Ecto neural progenitor cell (in vitro differentiated cells): ENCODE measurements around the gene CMC1.
"Not testable (repeated sequence)": the region's sequence is repeated elsewhere in the genome, so short reads cannot be mapped to it uniquely, and the experiment has no call there.

Experiments
- DNase-seq: peaks from one replicate; pipeline ENCODE4 v3.0.0-alpha.2; 2018; ENCODE audit warnings: low spot score

Gene CMC1

DNA sequence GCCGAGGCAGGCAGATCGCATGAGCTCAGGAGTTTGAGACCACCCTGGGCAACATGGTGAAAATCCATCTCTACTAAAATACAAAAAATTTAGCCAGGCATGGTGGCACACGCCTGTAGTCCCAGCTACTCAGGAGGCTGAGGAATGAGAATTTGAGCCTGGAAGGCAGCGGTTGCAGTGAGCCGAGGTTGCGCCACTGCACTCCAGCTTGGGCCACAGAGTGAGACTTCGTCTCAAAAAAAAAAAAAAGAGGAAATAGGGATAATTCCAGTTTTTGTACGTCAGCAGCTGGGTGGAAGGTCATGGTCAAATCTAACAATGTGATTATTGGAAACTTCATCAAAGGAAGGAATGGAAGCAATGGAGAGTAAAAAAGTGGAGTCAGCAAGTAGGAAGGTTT, 3.1 kb downstream of the CMC1 start:
- DNase-seq: no peak

GRCh38 chr3:28247286-28247685, 5.9 kb downstream of the CMC1 start:
- no peak for DNase-seq

- no peak for DNase-seq
These were observed 9.6 kb downstream of the CMC1 start for GRCh38 chr3:28250999-28251398.

GRCh38 chr3:28252001-28252431, 10.6 kb downstream of the CMC1 start:
- DNase-seq: no peak

DNA sequence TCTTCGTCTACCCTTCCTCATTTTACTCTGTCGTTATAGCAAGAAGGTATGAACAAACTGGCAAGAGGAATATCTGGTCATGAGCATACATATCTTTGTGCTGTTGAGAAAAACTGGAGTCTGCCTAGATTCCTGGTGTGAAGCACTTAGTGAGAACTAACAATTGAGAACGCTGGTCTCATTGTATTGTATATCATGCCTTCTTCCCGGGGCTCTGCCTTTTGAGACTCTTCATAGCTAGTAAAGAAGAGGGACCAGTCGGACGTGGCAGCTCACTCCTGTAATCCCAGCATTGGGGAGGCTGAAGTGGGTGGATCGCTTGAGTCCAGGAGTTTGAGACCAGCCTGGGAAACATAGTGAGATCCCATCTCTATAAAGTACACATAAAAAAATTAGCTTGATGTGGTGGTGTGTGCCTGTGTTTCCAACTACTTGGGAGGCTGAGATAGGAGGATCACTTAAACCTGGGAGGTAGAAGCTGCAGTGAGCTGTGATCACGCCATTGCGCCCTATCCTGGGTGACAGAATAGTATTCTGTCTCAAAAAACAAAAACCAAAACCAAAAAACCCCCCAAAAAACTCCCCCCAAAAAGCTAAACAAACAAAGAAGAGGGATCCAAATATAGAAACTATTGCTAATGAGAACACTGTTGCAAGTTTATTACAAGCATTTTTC, 11.8 kb downstream of the CMC1 start:
- no peak for DNase-seq

DNA sequence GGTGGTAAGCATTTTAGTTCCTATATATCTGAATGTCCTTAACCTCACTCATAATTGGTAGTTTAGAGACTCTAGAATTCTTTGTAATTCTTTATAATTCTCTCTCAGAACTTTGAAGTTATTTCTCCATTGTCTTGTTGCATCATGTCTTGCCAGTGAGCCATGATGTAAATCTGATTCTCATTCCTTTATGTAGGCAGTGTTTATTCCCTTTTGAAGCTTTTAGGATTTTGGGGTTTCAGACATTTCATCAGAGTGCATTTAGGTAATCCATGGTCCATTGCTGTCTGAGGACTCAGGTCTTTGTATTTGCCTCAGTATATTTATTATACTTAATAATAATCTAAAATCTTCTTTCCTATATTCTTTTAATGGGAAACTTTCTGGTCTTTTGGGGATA, 20.6 kb downstream of the CMC1 start:
- DNase-seq: no peak

GRCh38 chr3:28265641-28266040, 24.2 kb downstream of the CMC1 start:
- no peak for DNase-seq

DNA sequence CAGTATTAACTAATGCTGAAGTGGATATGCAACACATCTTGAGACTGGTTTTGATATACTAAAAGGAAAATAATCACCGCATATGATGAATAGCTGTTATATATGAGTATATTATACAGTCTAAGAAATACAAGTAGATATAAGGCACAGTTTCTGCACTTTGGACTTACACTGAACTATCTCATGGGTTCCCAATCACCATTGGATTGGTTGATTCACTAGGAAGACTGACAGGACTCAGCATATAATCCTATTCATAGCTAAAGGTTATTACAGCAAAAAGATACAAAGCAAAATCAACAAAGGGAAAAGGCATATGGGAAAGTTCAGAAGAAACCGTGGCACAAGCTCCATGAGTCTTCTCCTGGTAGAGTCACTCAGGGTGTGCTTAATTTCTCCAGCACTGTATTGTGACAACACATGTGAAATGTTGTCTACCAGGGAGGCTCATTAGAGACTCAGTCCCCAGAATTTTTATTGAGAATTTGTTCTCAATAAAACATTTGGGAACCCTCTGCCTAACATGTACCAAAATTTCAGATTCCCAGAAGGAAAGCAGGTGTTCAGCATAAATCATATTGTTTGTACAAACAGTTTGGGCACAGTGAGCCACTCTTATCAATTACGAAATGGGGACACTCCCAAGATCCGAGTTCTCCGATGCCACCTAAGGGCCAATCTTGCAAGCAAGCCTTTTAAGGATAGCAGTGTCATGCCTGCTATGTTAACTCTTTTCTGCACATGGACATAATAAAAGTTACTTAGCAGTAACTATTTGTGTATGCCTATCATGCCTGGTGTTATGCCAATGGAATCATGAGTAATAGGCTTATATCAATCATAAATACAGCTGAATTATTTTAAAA, 26.8 kb downstream of the CMC1 start:
- DNase-seq: no peak

DNA sequence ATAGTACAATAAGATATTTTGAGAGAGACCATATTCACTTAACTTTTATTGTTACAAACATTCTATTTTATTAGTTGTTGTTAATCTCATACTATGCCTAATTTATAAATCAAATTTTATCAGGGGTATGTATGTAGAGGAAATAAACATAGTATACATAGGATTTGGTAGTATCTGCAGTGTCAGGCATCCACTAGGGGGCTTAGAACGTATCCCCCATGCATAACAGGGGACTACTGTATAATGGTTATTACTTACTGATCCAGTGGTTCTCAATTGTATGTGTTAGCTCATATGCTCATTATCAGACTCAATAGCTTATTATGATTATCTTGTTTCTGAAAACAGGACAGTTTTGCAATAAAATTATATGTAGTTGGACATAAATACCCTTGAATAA, 27.6 kb downstream of the CMC1 start:
- no peak for DNase-seq

GRCh38 chr3:28269884-28270283, 28.5 kb downstream of the CMC1 start:
- DNase-seq: not testable (repeated sequence)

GRCh38 chr3:28273837-28274236, 32.4 kb downstream of the CMC1 start:
- no peak for DNase-seq

- DNase-seq: no peak
These were observed 37.5 kb downstream of the CMC1 start for GRCh38 chr3:28278918-28279317.

- no peak for DNase-seq
These were observed 38.4 kb downstream of the CMC1 start for GRCh38 chr3:28279770-28280169.

DNA sequence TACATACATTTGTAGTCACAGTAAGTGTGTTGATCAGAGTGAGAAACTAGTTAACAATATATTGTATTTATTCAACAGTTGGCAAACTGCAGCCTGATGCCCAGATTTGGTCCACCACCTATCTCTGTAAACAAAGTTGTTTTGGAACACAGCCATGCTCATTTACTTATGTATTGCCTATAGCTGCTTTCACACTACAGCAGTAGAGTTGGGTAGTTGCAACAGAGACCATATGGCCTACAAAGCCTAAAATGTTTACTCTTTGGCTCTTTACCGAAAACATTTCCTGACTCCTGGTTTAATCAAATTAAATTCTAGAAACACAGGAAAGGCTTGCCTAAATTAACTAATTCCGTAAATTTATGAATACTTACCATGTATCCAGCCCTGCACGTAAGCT, 39.4 kb downstream of the CMC1 start:
- no peak for DNase-seq

GRCh38 chr3:28286595-28286994, 45.2 kb downstream of the CMC1 start:
- no peak for DNase-seq

DNA sequence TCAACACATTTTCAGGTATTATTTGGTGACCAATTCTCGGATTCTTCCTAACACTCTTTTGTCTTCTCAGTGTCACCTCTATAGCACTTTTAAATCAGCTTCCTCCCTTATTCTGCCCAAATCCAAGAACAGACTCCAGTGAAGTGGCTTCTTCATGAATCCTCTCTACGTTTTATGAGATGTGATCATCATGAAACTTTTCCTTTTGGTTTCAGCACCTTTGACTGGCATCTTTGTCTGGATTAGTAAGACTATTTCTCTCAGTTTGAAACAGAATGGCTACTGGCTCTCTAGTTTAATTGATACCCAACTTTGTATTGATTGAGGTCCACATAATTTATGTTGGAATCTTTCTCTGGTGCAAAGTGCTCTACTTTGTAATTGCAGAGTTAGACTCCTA, 45.6 kb downstream of the CMC1 start:
- no peak for DNase-seq

DNA sequence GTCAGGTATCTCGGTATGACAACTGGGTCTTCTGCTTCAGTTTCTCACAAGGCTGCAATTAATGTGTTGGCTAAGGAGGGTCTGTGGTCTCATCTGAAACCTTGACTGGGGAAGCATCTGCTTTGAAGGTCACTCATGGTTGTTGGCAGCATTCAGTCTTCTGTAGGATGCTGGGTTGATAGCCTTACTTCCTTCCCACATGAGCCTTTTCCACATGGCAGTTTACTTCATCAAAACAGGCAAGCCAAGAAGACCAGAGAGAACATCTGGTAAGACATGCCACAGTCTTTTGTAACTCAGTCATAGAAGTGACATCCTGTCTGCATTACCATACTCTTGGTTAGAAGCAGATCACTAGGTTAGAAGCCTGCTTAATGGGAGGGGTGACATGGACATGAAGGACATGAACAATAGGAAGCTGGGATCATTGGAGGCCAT, 49.5 kb downstream of the CMC1 start:
- DNase-seq: no peak

GRCh38 chr3:28291577-28291976, 50.2 kb downstream of the CMC1 start:
- no peak for DNase-seq

GRCh38 chr3:28292622-28293021, 51.2 kb downstream of the CMC1 start:
- DNase-seq: no peak

GRCh38 chr3:28294667-28295413, 53.4 kb downstream of the CMC1 start:
- DNase-seq: no peak

DNA sequence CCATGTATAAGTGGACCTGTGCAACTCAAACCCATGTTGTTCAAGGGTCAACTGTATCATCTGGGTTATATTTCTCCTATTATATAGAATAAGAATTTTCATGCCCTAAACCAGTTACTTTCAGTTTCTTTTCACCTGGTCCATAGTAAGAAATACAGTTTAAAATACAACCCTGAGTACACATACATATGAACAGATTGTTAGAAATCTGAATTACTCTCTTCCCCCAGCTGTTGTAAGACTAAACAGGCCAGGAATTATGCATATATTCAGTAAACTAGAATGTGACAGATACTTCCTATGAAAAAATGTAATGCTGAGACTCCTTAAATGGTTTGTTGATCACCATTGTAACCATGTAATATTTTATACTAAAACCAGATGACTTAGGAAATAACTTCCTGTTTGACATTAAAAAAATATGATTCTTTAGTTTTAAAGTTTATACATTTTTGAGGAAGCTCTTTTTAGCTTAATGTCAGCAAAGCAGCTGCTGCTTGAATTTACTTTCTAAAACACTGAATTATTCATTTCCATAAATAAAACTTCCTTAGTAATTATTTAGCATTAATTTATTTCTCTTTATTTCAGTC, 54.6 kb downstream of the CMC1 start:
- no peak for DNase-seq

DNA sequence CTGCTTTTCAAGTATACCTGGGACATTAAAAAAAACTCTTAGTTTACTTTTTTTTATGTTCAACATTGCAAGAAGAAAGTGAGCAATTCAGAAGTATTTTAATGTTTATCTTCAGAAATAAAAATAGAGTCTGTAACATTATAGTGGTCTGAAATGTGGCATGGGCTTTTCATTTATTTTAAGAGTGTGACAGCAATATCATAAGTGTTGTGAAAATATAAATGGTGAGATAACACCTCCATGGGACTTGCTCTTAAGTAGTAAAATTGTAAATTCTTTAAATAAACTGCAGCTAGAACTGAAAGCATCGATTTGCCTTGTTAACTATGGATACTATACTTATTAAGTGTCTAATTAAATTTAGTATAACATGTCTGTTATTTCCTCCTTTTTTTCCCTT, 58.3 kb downstream of the CMC1 start:
- no peak for DNase-seq
